Glomerular visceral epithelial cell (primary cell): Measurements from ENCODE around the gene MBD2.
A peak's percentile ranks its signal among the peaks of the same experiment; 100 is the strongest.

Source experiments
- DNase-seq: peaks from one replicate; pipeline ENCODE4 v3.0.0-alpha.2; 2016; ENCODE audit errors: extremely low spot score

Gene MBD2

GRCh38 chr18:54193786-54194185 lies 30.7 kb downstream of the MBD2 start:
- DNase-seq, result no peak

- no peak for DNase-seq
Observed at GRCh38 chr18:54192900-54193299, 31.6 kb downstream of the MBD2 start.

GRCh38 chr18:54192415-54192814 lies 32.1 kb downstream of the MBD2 start:
- no peak for DNase-seq

- DNase-seq, result no peak
Observed at GRCh38 chr18:54191352-54191751, 33.1 kb downstream of the MBD2 start.

- no peak for DNase-seq
Observed at GRCh38 chr18:54187372-54187771, 37.1 kb downstream of the MBD2 start.

- DNase-seq, result no peak
Observed at GRCh38 chr18:54184836-54185235, 39.6 kb downstream of the MBD2 start.

- DNase-seq, result no peak
Observed at GRCh38 chr18:54183390-54183789, 41.1 kb downstream of the MBD2 start.

GRCh38 chr18:54181856-54182602 lies 42.4 kb downstream of the MBD2 start:
- no peak for DNase-seq

- no peak for DNase-seq
Observed at GRCh38 chr18:54173980-54174630, 50.4 kb downstream of the MBD2 start.

GRCh38 chr18:54173250-54173649 lies 51.2 kb downstream of the MBD2 start:
- DNase-seq, result no peak

GRCh38 chr18:54169431-54170403 lies 54.8 kb downstream of the MBD2 start:
- no peak for DNase-seq

GRCh38 chr18:54165450-54165849 lies 59.0 kb downstream of the MBD2 start:
- no peak for DNase-seq

- peak; percentile 11 for DNase-seq
Observed at GRCh38 chr18:54163453-54163852, 61.0 kb downstream of the MBD2 start.

- DNase-seq, result peak; percentile 42
Observed at GRCh38 chr18:54162431-54162830, 62.0 kb downstream of the MBD2 start.

- DNase-seq, result no peak
Observed at GRCh38 chr18:54161267-54161666, 63.2 kb downstream of the MBD2 start.

GRCh38 chr18:54159906-54160305 lies 64.6 kb downstream of the MBD2 start:
- no peak for DNase-seq

- DNase-seq, result no peak
Observed at GRCh38 chr18:54157646-54158385, 66.7 kb downstream of the MBD2 start.

GRCh38 chr18:54155412-54155811 lies 69.1 kb downstream of the MBD2 start:
- no peak for DNase-seq

GRCh38 chr18:54154231-54154630 lies 70.2 kb downstream of the MBD2 start:
- no peak for DNase-seq

GRCh38 chr18:54151376-54151775 lies 73.1 kb downstream of the MBD2 start:
- no peak for DNase-seq

GRCh38 chr18:54150226-54150625 lies 74.2 kb downstream of the MBD2 start:
- no peak for DNase-seq
